ENCODE measurements around the gene CISD1. TPM values are rescaled to one million over a fixed set of nuclear protein-coding genes. Genes with fewer than 3 reads are reported as not detected.

CISD1 gene
- total RNA-seq, 2 experiments from 2014 or later, result 22.4 to 44.5 TPM

DNA sequence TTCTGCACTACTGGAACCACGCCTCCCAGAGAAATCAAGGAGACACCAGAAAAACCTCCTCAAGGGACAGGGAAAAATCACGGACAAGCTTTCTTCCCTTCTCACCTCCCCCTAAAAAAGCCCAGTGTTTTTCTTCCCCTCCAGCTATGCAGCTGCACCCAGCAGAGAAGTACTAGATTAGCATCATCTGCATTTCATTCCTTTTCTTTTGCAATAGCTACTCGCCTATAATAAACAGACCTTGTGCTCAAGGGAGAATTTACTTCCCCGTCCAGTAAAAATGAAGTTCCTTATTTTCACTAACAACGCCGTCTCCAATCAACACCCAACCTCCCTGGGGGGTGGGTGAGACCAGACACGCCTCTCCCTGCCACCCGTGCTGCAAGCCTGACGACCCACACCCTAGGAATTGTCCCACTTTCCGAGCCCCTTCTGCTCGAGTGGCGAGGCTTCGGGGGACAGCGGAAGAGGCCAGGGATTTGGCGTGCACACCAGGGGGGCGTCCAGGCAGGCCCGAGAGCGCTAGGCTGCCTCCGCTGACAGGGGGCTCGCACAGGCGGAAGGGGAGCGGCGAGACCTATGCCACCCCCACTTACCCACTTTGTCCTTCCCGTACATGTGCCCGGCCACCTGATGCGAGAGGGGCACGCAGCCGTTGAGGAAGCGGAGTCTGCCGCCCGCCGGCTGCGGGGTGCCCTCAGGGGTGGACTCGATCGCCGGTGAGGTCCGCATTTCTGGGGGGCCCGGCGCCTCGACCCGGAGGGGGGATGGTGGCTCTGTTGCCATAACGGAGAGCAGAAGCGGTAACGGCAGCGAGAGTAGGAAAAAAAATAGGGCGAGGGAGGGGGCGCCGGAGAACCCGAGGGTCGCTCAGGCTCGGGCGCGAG, 1.9 kb upstream of the CISD1 start:
- Histone ChIP-seq H3K4me3 (ENCODE audit: low read depth, low read length, poor library complexity, severe bottlenecking) (peak overlapping the region; percentile 90), H3K79me2 (ENCODE audit: insufficient read depth, low read depth, low read length) (peaks cover 81% of the 10 kb centered on the region), H3K9me2 (ENCODE audit: insufficient read depth, low read length) (no peaks in the 10 kb centered on the region), H3K9me3 (ENCODE audit: low read length) (no peaks in the 10 kb centered on the region), H2AFZ (ENCODE audit: low read length) (peak overlapping the region; percentile 12; the same call in 1 of the 2 replicates), H3K27ac (ENCODE audit: low read depth, low read length, poor library complexity, severe bottlenecking) (peak overlapping the region; percentile 82), H3K4me2 (ENCODE audit: low read length) (peak overlapping the region; percentile 97), H3K4me1 (ENCODE audit: insufficient read depth, low read length, poor library complexity, severe bottlenecking) (peaks cover 29% of the 10 kb centered on the region), H4K20me1 (ENCODE audit: insufficient read depth, low read length) (peaks cover 25% of the 10 kb centered on the region), H3K36me3 (ENCODE audit: insufficient read depth, low read length) (peaks cover 5% of the 10 kb centered on the region; the same call in 1 of the 2 replicates)
- ChIA-PET CTCF (ENCODE audit: unreplicated experiment) (no interaction called here), POLR2A (interaction anchor here (0.7 to 1.1 kb wide), 4 partner anchors 8 to 100 kb away, joined by 3 read pairs; no protein-coding TSS in a partner anchor)
- intact Hi-C loops (cut with micrococcal nuclease; ENCODE audit: unreplicated experiment), result loop anchor here (10.0 kb wide), 2 partner anchors 1638 to 1968 kb away; partner anchors contain the start of gene CCDC6
- BruUV-seq (replicated peaks), result no TSS peak
- DNase-seq (ENCODE audit: low spot score), result peak; percentile 68
- TF ChIP-seq CTCF (conservative IDR thresholded peaks at IDR 0.05; ENCODE audit: low read length) (no peak), EZH2phosphoT487 (IDR thresholded peaks at IDR 0.05; ENCODE audit: borderline replicate concordance, low read depth, low read length) (no peak)

DNA sequence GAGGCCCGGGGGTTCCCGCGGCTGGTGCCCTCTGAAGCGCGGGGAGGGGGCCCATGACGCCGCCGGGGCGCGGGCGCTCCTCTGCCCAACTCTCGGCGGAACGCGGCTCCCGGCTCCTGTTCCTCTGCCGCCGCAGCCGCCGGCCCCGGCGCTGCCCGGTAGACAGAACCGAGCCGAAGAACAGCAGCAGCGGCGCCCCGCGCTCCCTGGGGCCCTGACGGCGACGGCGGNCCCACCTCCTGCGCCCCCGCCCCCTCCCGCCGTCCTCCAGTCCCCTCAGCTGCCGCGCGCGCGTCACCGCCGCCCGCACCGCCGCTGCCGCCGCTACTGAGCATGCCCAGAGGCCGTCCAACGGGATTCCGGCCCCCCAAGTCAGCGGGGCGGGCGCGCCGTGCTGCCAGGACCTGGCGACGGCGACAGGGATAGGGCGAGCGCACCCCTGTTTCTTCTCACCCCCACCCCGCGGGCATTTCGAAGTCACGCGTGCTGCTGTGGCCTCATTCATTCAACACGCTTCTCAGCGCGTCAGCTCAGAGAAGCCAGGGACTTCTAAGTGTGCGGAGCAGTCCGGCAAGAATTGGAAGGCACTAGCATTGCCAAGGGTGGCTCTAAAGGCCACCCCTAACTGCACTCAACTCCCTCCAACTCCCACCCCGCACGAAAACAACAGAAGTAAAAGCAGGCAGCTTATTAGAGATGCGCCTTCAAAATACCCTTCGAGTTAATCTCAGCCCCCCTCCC, 1.1 kb upstream of the CISD1 start, which contains the start of gene IPMK:
TSS of gene IPMK (minus strand) at position 182 of the 741 bp plus-strand sequence. CDS start 283 bp downstream, outside the sequence.
- ChIA-PET POLR2A (interaction anchor here (0.6 to 3.1 kb wide), 9 partner anchors 13 to 604 kb away, joined by 3 to 11 read pairs (median 4); partner anchors contain the start of genes TFAM and UBE2D1), CTCF (ENCODE audit: unreplicated experiment) (interaction anchor here (0.8 kb wide), 1 partner anchor 90 kb away, joined by 3 read pairs; no protein-coding TSS in a partner anchor)
- no TSS peak for BruUV-seq (replicated peaks)
- Histone ChIP-seq H3K9me2 (ENCODE audit: insufficient read depth, low read length) (no peaks in the 10 kb centered on the region), H3K9me3 (ENCODE audit: low read length) (no peaks in the 10 kb centered on the region), H3K27ac (ENCODE audit: low read depth, low read length, poor library complexity, severe bottlenecking) (peak within 1 kb of the TSS; percentile 82), H3K79me2 (ENCODE audit: insufficient read depth, low read depth, low read length) (peaks cover 80% of the 10 kb centered on the region), H3K36me3 (ENCODE audit: insufficient read depth, low read length) (peaks cover 11% of the 10 kb centered on the region), H4K20me1 (ENCODE audit: insufficient read depth, low read length) (peaks cover 25% of the 10 kb centered on the region), H3K4me3 (ENCODE audit: low read depth, low read length, poor library complexity, severe bottlenecking) (peak within 1 kb of the TSS; percentile 90), H3K4me1 (ENCODE audit: insufficient read depth, low read length, poor library complexity, severe bottlenecking) (peaks cover 29% of the 10 kb centered on the region), H3K4me2 (ENCODE audit: low read length) (peak within 1 kb of the TSS; percentile 97), H2AFZ (ENCODE audit: low read length) (peak within 1 kb of the TSS; percentile 95)
- intact Hi-C loops (cut with micrococcal nuclease; ENCODE audit: unreplicated experiment), result loop anchor here (2.0 to 10.0 kb wide), 3 partner anchors 117 to 1967 kb away; partner anchors contain the start of genes CCDC6 and TFAM
- no peak for TF ChIP-seq EZH2phosphoT487 (IDR thresholded peaks at IDR 0.05; ENCODE audit: borderline replicate concordance, low read depth, low read length)
- TF ChIP-seq CTCF (conservative IDR thresholded peaks at IDR 0.05; ENCODE audit: low read length), result no peak
- peak; percentile 91 for DNase-seq (ENCODE audit: low spot score)
